HepG2 (cell line): ENCODE data around the gene THSD8. TPM values are rescaled to one million over a fixed set of nuclear protein-coding genes. Genes with fewer than 3 reads are reported as not detected.

Experiments used
- DNMT3B ChIP-seq: conservative IDR thresholded peaks from 2 replicates; pipeline ENCODE4 v1.6.1; 2016; ENCODE audit warnings: missing biosample characterization, control low read depth
- DZIP1 ChIP-seq: sonication (generic); formaldehyde crosslinking; IDR thresholded peaks from 2 replicates; pipeline ENCODE4 v1.5.0; 2020; ENCODE audit warnings: mild to moderate bottlenecking, missing genetic modification reagents
- HES4 ChIP-seq: sonication (generic); formaldehyde crosslinking; IDR thresholded peaks from 2 replicates; pipeline ENCODE4 v1.9.0; 2021; ENCODE audit warnings: mild to moderate bottlenecking, missing genetic modification reagents, borderline replicate concordance
- KMT2A ChIP-seq: sonication (generic); formaldehyde crosslinking; IDR thresholded peaks from 2 replicates; pipeline ENCODE4 v1.4.0; 2020; ENCODE audit warnings: missing genetic modification reagents
- PCBP1 ChIP-seq: fragments of 200-400 bp; formaldehyde crosslinking; IDR thresholded peaks from 2 replicates; pipeline ENCODE4 v1.6.1; 2017; ENCODE audit warnings: mild to moderate bottlenecking, low read depth, low read length, borderline replicate concordance
- SPEN ChIP-seq: sonication (generic); formaldehyde crosslinking; IDR thresholded peaks from 2 replicates; pipeline ENCODE4 v1.5.1; 2020; ENCODE audit warnings: low read depth, mild to moderate bottlenecking, missing genetic modification reagents
- TAF15 ChIP-seq: fragments of 200-400 bp; formaldehyde crosslinking; IDR thresholded peaks from one replicate; pipeline ENCODE4 v1.6.1; 2018; ENCODE audit warnings: mild to moderate bottlenecking, low read depth, low read length; ENCODE audit not compliant: poor library complexity, severe bottlenecking
- TERF1 ChIP-seq: sonication (generic); formaldehyde crosslinking; IDR thresholded peaks from 2 replicates; pipeline ENCODE4 v1.8.0; 2022; ENCODE audit warnings: mild to moderate bottlenecking, missing genetic modification reagents, moderate library complexity
- ZFP36 ChIP-seq: fragments of 150-350 bp; IDR thresholded peaks from 2 replicates; pipeline ENCODE4 v1.6.1; 2018; ENCODE audit warnings: borderline replicate concordance, low read length, low read depth; ENCODE audit not compliant: partially characterized antibody
- ZIK1 ChIP-seq: sonication (generic); formaldehyde crosslinking; IDR thresholded peaks from 2 replicates; pipeline ENCODE4 v1.5.0; 2020; ENCODE audit warnings: mild to moderate bottlenecking, low read depth, missing genetic modification reagents, borderline replicate concordance
- ZNF142 ChIP-seq: sonication (generic); formaldehyde crosslinking; IDR thresholded peaks from 2 replicates; pipeline ENCODE4 v1.4.0; 2020; ENCODE audit warnings: missing genetic modification reagents
- ZNF281 ChIP-seq: sonication (generic); formaldehyde crosslinking; IDR thresholded peaks from 2 replicates; pipeline ENCODE4 v1.4.0; 2020; ENCODE audit warnings: missing genetic modification reagents, borderline replicate concordance
- ZNF766 ChIP-seq: sonication (generic); formaldehyde crosslinking; IDR thresholded peaks from 2 replicates; pipeline ENCODE4 v1.5.0; 2020; ENCODE audit warnings: missing genetic modification reagents, borderline replicate concordance
- ZNF878 ChIP-seq: sonication (generic); formaldehyde crosslinking; IDR thresholded peaks from 2 replicates; pipeline ENCODE4 v1.8.1; 2023; ENCODE audit warnings: mild to moderate bottlenecking, missing genetic modification reagents, moderate library complexity
- polyA plus RNA-seq, 8 experiments: library from polyadenylated mRNA; depleted of rRNA in 3 of 8; stranded (reverse) in 7 of 8; unstranded in 1 of 8; fragments of >200 nt; fragmentation: Illumina TruSeq in 4 of 8; extraction: Trizol in 4 of 8; gene quantifications; 2 replicates each; pipeline versions ENCODE4 v1.2.1 to v1.2.3, GENCODE V29; 2011 to 2016; ENCODE audit warnings: low read depth in 4 of 8, missing spikeins in 1 of 8, mixed read lengths in 1 of 8; ENCODE audit not compliant: insufficient read depth in 1 of 8
- total RNA-seq, 5 experiments: library from RNA; depleted of rRNA; stranded (reverse); fragments of >200 nt; fragmentation: Illumina TruSeq; extraction: Trizol; gene quantifications; 2 replicates each; pipeline ENCODE4 v1.2.3, GENCODE V29; 2016; ENCODE audit warnings: low read depth in 1 of 5

Gene THSD8
- total and polyA plus RNA-seq, 2 of the 13 experiments (the other 11 are each of a cell fraction or from before 2014, with no cell fraction given), result 4.8 to 14.9 TPM

GRCh38 chr19:12793290-12794195, 8.3 kb upstream of the THSD8 start (continued):
- TF ChIP-seq DZIP1 (CRISPR knock-in tag) (no peak; the same call in 1 of the 2 replicates), ZIK1 (CRISPR knock-in tag) (no peak), ZNF878 (CRISPR knock-in tag) (0 out of 2 replicates have a peak, but pooled peaks have one; percentile 45), ZNF766 (no peak), TERF1 (no peak), TAF15 (no peak), ZFP36 (peak; percentile 54), SPEN (CRISPR knock-in tag) (peak; percentile 59; the same call in 1 of the 2 replicates), ZNF281 (CRISPR knock-in tag) (peak; percentile 89), HES4 (CRISPR knock-in tag) (peak; percentile 79; the same call in 1 of the 2 replicates), KMT2A (CRISPR knock-in tag) (no peak; the same call in 1 of the 2 replicates), PCBP1 (no peak), ZNF142 (no peak), DNMT3B (no peak; the same call in 1 of the 2 replicates)
